Choroid plexus epithelial cell (primary cell): ENCODE results near the gene CFAP47.

ENCODE experiments used
- DNase-seq: peaks from one replicate; pipeline ENCODE4 v3.0.0-alpha.2; 2010; ENCODE audit warnings: low read depth
- H3K4me3 ChIP-seq: 2 replicates; pipeline ENCODE4 v1.5.1; 2011; ENCODE audit warnings: low read depth, mild to moderate bottlenecking, control low read depth, low read length, moderate library complexity
- CTCF ChIP-seq: conservative IDR thresholded peaks from 2 replicates; pipeline ENCODE4 v1.5.1; 2011; ENCODE audit warnings: low read depth, mild to moderate bottlenecking, control low read depth, inconsistent platforms, low read length, moderate library complexity

Gene CFAP47

GRCh38 chrX:36241397-36241796 lies 321.9 kb downstream of the CFAP47 start:
- no peak overlapping the region for H3K4me3 ChIP-seq
- no peak for DNase-seq
- no peak for TF ChIP-seq CTCF

GRCh38 chrX:36266155-36266554 lies 346.6 kb downstream of the CFAP47 start:
- DNase-seq, result no peak
- no peak for TF ChIP-seq CTCF
- H3K4me3 ChIP-seq, result no peak overlapping the region

- no peak overlapping the region for H3K4me3 ChIP-seq
- DNase-seq, result no peak
- TF ChIP-seq CTCF, result no peak
Observed at GRCh38 chrX:36310136-36310535, 390.6 kb downstream of the CFAP47 start.

GRCh38 chrX:36314303-36314702 lies 394.8 kb downstream of the CFAP47 start:
- TF ChIP-seq CTCF, result no peak
- H3K4me3 ChIP-seq, result no peak overlapping the region
- no peak for DNase-seq

GRCh38 chrX:36334572-36334971 lies 415.0 kb downstream of the CFAP47 start:
- no peak overlapping the region for H3K4me3 ChIP-seq
- TF ChIP-seq CTCF, result no peak
- DNase-seq, result no peak

GRCh38 chrX:36336751-36337150 lies 417.2 kb downstream of the CFAP47 start:
- no peak for DNase-seq
- H3K4me3 ChIP-seq, result no peak overlapping the region
- no peak for TF ChIP-seq CTCF

GRCh38 chrX:36344301-36344700 lies 424.8 kb downstream of the CFAP47 start:
- no peak for TF ChIP-seq CTCF
- no peak overlapping the region for H3K4me3 ChIP-seq
- no peak for DNase-seq
